Activated naive CD8-positive, alpha-beta T cell treated with anti-CD3 and anti-CD28 coated beads, Interleukin-2, amount 50 U/mL, for 24 hours (primary cell): ENCODE measurements around the gene PDCD1LG2.
"Not testable (repeated sequence)": the region's sequence is repeated elsewhere in the genome, so short reads cannot be mapped to it uniquely, and the experiment has no call there.

ENCODE experiments used
- ATAC-seq: fragments of 150-1000 bp; cut with Tn5 transposase; one replicate; pipeline ENCODE4 v1.10.0; 2021
- DNase-seq: peaks from one replicate; pipeline ENCODE4 v3.0.0; 2021
- H3K27ac Mint-ChIP-seq: one replicate; pipeline ENCODE4 v1.8.0; 2021; ENCODE audit warnings: mild to moderate bottlenecking, mixed read lengths
- H3K27me3 Mint-ChIP-seq: one replicate; pipeline ENCODE4 v1.8.0; 2021; ENCODE audit warnings: mixed read lengths
- H3K36me3 Mint-ChIP-seq: one replicate; pipeline ENCODE4 v1.8.0; 2021; ENCODE audit warnings: low read depth, mixed read lengths
- H3K4me1 Mint-ChIP-seq: one replicate; pipeline ENCODE4 v1.8.0; 2021; ENCODE audit warnings: mixed read lengths
- H3K4me3 Mint-ChIP-seq: one replicate; pipeline ENCODE4 v1.8.0; 2021; ENCODE audit warnings: mild to moderate bottlenecking, moderate library complexity, mixed read lengths
- H3K9me3 Mint-ChIP-seq: one replicate; pipeline ENCODE4 v1.8.0; 2021; ENCODE audit warnings: mixed read lengths

PDCD1LG2 gene

GRCh38 chr9:5580650-5581049 lies 70.3 kb downstream of the PDCD1LG2 start:
- Mint-ChIP-seq H3K9me3 (no peaks in the 10 kb centered on the region), H3K4me3 (no peak overlapping the region), H3K27me3 (no peaks in the 10 kb centered on the region), H3K36me3 (peaks cover 3% of the 10 kb centered on the region), H3K27ac (no peak overlapping the region), H3K4me1 (peaks cover 52% of the 10 kb centered on the region)
- ATAC-seq (no peak), DNase-seq (no peak)

- H3K27me3 Mint-ChIP-seq, H3K36me3 Mint-ChIP-seq, H3K4me3 Mint-ChIP-seq, H3K27ac Mint-ChIP-seq, H3K9me3 Mint-ChIP-seq, ATAC-seq, DNase-seq: not testable (repeated sequence)
- H3K4me1 Mint-ChIP-seq, result peaks cover 62% of the 10 kb centered on the region
Measured at GRCh38 chr9:5581706-5582105, 71.4 kb downstream of the PDCD1LG2 start.

GRCh38 chr9:5582835-5583195 lies 72.5 kb downstream of the PDCD1LG2 start:
- Mint-ChIP-seq H3K27me3 (no peaks in the 10 kb centered on the region), H3K4me1 (peaks cover 73% of the 10 kb centered on the region), H3K9me3 (no peaks in the 10 kb centered on the region), H3K36me3 (peaks cover 3% of the 10 kb centered on the region), H3K4me3 (peak overlapping the region; percentile 37), H3K27ac (peak overlapping the region; percentile 94)
- ATAC-seq (peak; percentile 68), DNase-seq (peak; percentile 45)

GRCh38 chr9:5586391-5586802 lies 76.1 kb downstream of the PDCD1LG2 start:
- peak; percentile 28 for DNase-seq

GRCh38 chr9:5587024-5587423 lies 76.7 kb downstream of the PDCD1LG2 start:
- Mint-ChIP-seq H3K27me3 (no peaks in the 10 kb centered on the region), H3K4me3 (peak overlapping the region; percentile 10), H3K27ac (peak overlapping the region; percentile 86), H3K9me3 (no peaks in the 10 kb centered on the region), H3K4me1 (peaks cover 72% of the 10 kb centered on the region), H3K36me3 (peaks cover 3% of the 10 kb centered on the region)
- ATAC-seq (peak; percentile 64), DNase-seq (peak; percentile 57)

More at GRCh38 chr9:5586391-5586802, 76.1 kb downstream of the PDCD1LG2 start:
- peak overlapping the region; percentile 86 for H3K27ac Mint-ChIP-seq
- H3K36me3 Mint-ChIP-seq, result peaks cover 3% of the 10 kb centered on the region
- H3K4me3 Mint-ChIP-seq, result peak overlapping the region; percentile 10
- H3K27me3 Mint-ChIP-seq, result no peaks in the 10 kb centered on the region
- no peaks in the 10 kb centered on the region for H3K9me3 Mint-ChIP-seq
- peak; percentile 8 for ATAC-seq
- H3K4me1 Mint-ChIP-seq, result peaks cover 70% of the 10 kb centered on the region

- ATAC-seq (no peak), DNase-seq (no peak)
- Mint-ChIP-seq H3K27me3 (no peaks in the 10 kb centered on the region), H3K27ac (no peak overlapping the region), H3K36me3 (no peaks in the 10 kb centered on the region), H3K4me3 (no peak overlapping the region), H3K4me1 (peaks cover 46% of the 10 kb centered on the region), H3K9me3 (no peaks in the 10 kb centered on the region)
Measured at GRCh38 chr9:5592231-5592630, 81.9 kb downstream of the PDCD1LG2 start.

GRCh38 chr9:5592904-5593303 lies 82.6 kb downstream of the PDCD1LG2 start:
- Mint-ChIP-seq H3K4me1 (peaks cover 39% of the 10 kb centered on the region), H3K4me3 (no peak overlapping the region), H3K36me3 (no peaks in the 10 kb centered on the region), H3K27me3 (no peaks in the 10 kb centered on the region), H3K27ac (no peak overlapping the region), H3K9me3 (no peaks in the 10 kb centered on the region)
- DNase-seq, result no peak
- ATAC-seq, result no peak

- no peak for ATAC-seq
- Mint-ChIP-seq H3K27ac (no peak overlapping the region), H3K27me3 (no peaks in the 10 kb centered on the region), H3K4me1 (peaks cover 39% of the 10 kb centered on the region), H3K4me3 (no peak overlapping the region), H3K36me3 (no peaks in the 10 kb centered on the region), H3K9me3 (no peaks in the 10 kb centered on the region)
- DNase-seq, result no peak
Measured at GRCh38 chr9:5593904-5594303, 83.6 kb downstream of the PDCD1LG2 start.

GRCh38 chr9:5596173-5596572 lies 85.8 kb downstream of the PDCD1LG2 start:
- peaks cover 31% of the 10 kb centered on the region for H3K4me1 Mint-ChIP-seq
- no peaks in the 10 kb centered on the region for H3K9me3 Mint-ChIP-seq
- no peaks in the 10 kb centered on the region for H3K27me3 Mint-ChIP-seq
- H3K4me3 Mint-ChIP-seq, result no peak overlapping the region
- peak overlapping the region; percentile 7 for H3K27ac Mint-ChIP-seq
- no peaks in the 10 kb centered on the region for H3K36me3 Mint-ChIP-seq
- DNase-seq, result no peak
- ATAC-seq, result no peak

- Mint-ChIP-seq H3K36me3 (no peaks in the 10 kb centered on the region), H3K4me1 (peaks cover 12% of the 10 kb centered on the region), H3K9me3 (no peaks in the 10 kb centered on the region), H3K27me3 (no peaks in the 10 kb centered on the region), H3K4me3 (peak overlapping the region; percentile 69), H3K27ac (no peak overlapping the region)
- DNase-seq, result no peak
- ATAC-seq, result peak; percentile 79
Measured at GRCh38 chr9:5608298-5609225, 98.2 kb downstream of the PDCD1LG2 start.

- H3K36me3 Mint-ChIP-seq, result no peaks in the 10 kb centered on the region
- ATAC-seq, result no peak
- peak overlapping the region; percentile 69 for H3K4me3 Mint-ChIP-seq
- peaks cover 12% of the 10 kb centered on the region for H3K4me1 Mint-ChIP-seq
- no peak overlapping the region for H3K27ac Mint-ChIP-seq
- DNase-seq, result no peak
- H3K27me3 Mint-ChIP-seq, result no peaks in the 10 kb centered on the region
- no peaks in the 10 kb centered on the region for H3K9me3 Mint-ChIP-seq
Measured at GRCh38 chr9:5609226-5609596, 98.9 kb downstream of the PDCD1LG2 start.

- ATAC-seq, result no peak
- Mint-ChIP-seq H3K4me3 (no peak overlapping the region), H3K4me1 (peaks cover 22% of the 10 kb centered on the region)
Measured at GRCh38 chr9:5610491-5610890, 100.2 kb downstream of the PDCD1LG2 start.

GRCh38 chr9:5611321-5612184 lies 101.2 kb downstream of the PDCD1LG2 start:
- H3K4me3 Mint-ChIP-seq, result no peak overlapping the region
- DNase-seq (no peak), ATAC-seq (no peak)
- H3K27me3 Mint-ChIP-seq, result no peaks in the 10 kb centered on the region
- H3K27ac Mint-ChIP-seq, result no peak overlapping the region
- H3K4me1 Mint-ChIP-seq, result peaks cover 26% of the 10 kb centered on the region
- H3K36me3 Mint-ChIP-seq, result no peaks in the 10 kb centered on the region
- no peaks in the 10 kb centered on the region for H3K9me3 Mint-ChIP-seq

More at GRCh38 chr9:5610491-5610890, 100.2 kb downstream of the PDCD1LG2 start:
- Mint-ChIP-seq H3K9me3 (no peaks in the 10 kb centered on the region), H3K36me3 (no peaks in the 10 kb centered on the region), H3K27me3 (no peaks in the 10 kb centered on the region), H3K27ac (no peak overlapping the region)
- DNase-seq, result no peak

GRCh38 chr9:5612185-5612530 lies 101.8 kb downstream of the PDCD1LG2 start:
- Mint-ChIP-seq H3K4me1 (peaks cover 27% of the 10 kb centered on the region), H3K27ac (no peak overlapping the region), H3K9me3 (no peaks in the 10 kb centered on the region), H3K36me3 (no peaks in the 10 kb centered on the region), H3K27me3 (no peaks in the 10 kb centered on the region), H3K4me3 (no peak overlapping the region)
- ATAC-seq (no peak), DNase-seq (no peak)

- Mint-ChIP-seq H3K27me3 (no peaks in the 10 kb centered on the region), H3K4me1 (peaks cover 31% of the 10 kb centered on the region), H3K36me3 (no peaks in the 10 kb centered on the region), H3K4me3 (no peak overlapping the region), H3K9me3 (no peaks in the 10 kb centered on the region), H3K27ac (no peak overlapping the region)
- no peak for DNase-seq
- ATAC-seq, result no peak
Measured at GRCh38 chr9:5614192-5614591, 103.9 kb downstream of the PDCD1LG2 start.
